ENCODE data around the gene RWDD4. TPM values are rescaled to one million over a fixed set of nuclear protein-coding genes. Genes with fewer than 3 reads are reported as not detected.

Gene RWDD4
- total RNA-seq, 1 donor from 2014 or later: 19.4 TPM

GRCh38 chr4:183591301-183591700, 67.7 kb downstream of the RWDD4 start:
- Histone ChIP-seq H3K4me2 (ENCODE audit: low read length) (peak overlapping the region; percentile 55), H3K79me2 (ENCODE audit: insufficient read depth, low read length) (no peaks in the 10 kb centered on the region), H3K9ac (ENCODE audit: low read length) (no peak overlapping the region), H3K4me3 (ENCODE audit: insufficient read depth, low read depth, low read length) (no peak overlapping the region), H3K27me3 (ENCODE audit: insufficient read depth, low read length) (no peaks in the 10 kb centered on the region), H3K9me3 (ENCODE audit: insufficient read depth, low read depth, low read length) (no peaks in the 10 kb centered on the region), H3K36me3 (ENCODE audit: insufficient read depth, low read length) (no peaks in the 10 kb centered on the region), H3K4me1 (ENCODE audit: insufficient read depth, low read length) (no peaks in the 10 kb centered on the region), H3K27ac (ENCODE audit: low read depth, low read length) (no peak overlapping the region), H4K20me1 (ENCODE audit: insufficient read depth, low read length) (no peaks in the 10 kb centered on the region), H2AFZ (ENCODE audit: low read depth, low read length) (no peak overlapping the region)
- peak; percentile 84 for DNase-seq (ENCODE audit: low read depth)
- no peak for FAIRE-seq
- TF ChIP-seq EZH2 (IDR thresholded peaks at IDR 0.05; ENCODE audit: insufficient read depth, low read length) (no peak), CTCF (IDR thresholded peaks at IDR 0.05; ENCODE audit: insufficient read depth, low read depth, low read length) (no peak)
- Mint-ChIP-seq H3K4me3 (ENCODE audit: unreplicated experiment) (no peak overlapping the region), H3K27ac (ENCODE audit: unreplicated experiment) (no peak overlapping the region), H3K4me1 (ENCODE audit: low read depth, unreplicated experiment) (peaks cover 3% of the 10 kb centered on the region), H3K9me3 (ENCODE audit: unreplicated experiment) (no peaks in the 10 kb centered on the region), H3K36me3 (ENCODE audit: low read depth, unreplicated experiment) (no peaks in the 10 kb centered on the region), H3K27me3 (ENCODE audit: low read depth, unreplicated experiment) (no peaks in the 10 kb centered on the region)

Other genes starting within 250 kb of the RWDD4 start
- gene CDKN2AIP, start 214.5 kb downstream of the RWDD4 start, total RNA-seq: 9.6 and 11.6 TPM in 2 replicates
- 10.2 and 10.3 TPM in 2 replicates for gene ING2, start 154.1 kb downstream of the RWDD4 start, total RNA-seq
- gene TRAPPC11, start 108 bp upstream of the RWDD4 start, total RNA-seq: 26.3 and 26.5 TPM in 2 replicates
- 2.5 and 2.6 TPM in 2 replicates for gene STOX2, start 246.1 kb upstream of the RWDD4 start, total RNA-seq